ENCODE results near the gene WRAP73.

The WRAP73 gene

DNA sequence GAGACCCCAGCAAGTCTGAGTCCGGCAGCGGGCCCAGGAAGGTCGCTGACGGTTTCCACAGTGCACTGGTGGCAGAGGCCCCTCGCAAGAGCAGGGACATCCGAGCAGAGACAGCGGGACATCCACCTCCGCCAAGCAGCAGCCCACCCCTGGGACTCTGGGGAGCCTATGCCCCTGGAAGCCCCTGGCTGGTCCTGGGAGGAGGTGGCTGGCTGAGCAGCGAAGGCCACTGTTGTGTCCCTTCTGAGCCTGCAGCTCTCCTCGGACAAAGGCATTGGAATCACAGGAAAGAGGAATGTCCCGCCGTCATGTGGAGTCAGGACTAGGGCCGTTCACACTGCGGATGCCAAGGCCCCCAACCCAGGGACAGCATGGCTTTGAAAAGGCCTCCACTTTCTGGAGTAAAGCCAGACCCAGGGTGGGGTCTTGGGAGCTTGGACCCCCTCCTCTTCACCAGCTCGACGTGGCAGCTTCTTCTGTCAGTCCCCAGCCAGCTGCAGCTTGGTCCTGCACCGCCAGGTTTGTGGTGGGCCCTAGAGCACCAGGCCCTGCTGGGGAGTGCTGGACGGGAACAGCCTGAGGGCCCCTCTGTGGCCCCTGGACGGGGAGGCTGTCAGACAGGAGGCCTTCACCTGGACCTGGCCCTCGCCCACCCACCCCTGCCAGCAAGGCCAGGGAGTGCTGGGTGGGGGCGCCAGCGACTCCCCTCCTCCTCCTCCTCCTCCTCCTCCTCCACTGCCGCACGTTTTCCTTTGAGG is 40.0 kb downstream of the WRAP73 start:
- DNase-seq: no peak

DNA sequence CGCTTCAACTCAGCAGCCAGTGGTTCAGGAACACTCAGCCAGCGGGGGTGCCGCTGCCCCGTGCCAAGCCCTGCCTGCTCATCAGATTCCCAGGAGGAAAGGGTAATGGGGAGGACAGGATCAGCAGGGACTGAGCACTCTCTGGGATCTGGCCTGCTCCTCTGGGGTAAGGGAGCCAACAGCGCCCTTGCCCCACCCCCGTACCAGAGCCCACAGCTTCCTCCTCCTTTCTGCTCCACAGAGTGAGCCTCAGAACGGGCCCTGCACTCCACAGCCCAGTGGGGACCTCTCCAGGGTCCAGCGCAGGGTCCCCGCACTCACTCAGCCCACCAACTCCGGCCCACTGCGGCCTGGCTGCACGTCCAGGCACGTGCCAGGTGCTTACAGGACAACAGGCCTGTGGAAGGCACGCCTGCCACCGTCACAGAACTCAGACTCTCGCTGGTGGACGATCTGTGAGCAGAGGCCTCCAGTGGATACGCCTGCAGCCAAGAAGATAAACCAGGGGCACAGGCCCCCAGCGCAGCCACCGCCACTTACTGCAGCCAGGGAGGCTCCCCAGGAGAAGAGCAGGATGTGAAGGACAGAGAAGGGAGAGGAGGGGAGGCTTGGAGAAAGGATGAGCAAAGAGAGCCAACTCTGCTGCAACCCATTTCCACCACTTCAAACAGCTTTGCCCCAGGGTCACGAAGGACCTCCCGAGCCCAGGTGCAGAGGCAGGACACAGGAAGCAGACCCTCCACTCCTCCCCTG is 40.7 kb downstream of the WRAP73 start:
- no peak for DNase-seq

DNA sequence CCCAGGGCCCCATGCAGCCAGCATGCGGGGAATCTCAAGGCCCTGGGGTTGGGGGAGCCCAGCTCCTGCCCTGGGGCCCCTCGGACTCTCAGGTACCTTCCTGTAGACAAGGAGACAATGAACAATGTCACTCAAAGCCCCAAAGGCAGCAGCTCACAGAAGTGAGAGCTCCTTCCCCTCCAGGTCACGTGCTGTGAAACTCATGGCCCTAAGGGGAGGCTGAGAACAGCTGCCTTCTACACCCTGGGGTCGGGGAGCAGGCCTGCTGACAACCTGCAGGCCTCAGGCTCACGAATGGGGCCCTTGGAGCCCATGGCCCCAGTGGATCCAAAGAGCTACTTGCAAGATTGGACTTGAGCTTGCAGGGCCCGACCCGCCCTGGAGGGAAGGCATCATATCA is 41.7 kb downstream of the WRAP73 start:
- DNase-seq: no peak

DNA sequence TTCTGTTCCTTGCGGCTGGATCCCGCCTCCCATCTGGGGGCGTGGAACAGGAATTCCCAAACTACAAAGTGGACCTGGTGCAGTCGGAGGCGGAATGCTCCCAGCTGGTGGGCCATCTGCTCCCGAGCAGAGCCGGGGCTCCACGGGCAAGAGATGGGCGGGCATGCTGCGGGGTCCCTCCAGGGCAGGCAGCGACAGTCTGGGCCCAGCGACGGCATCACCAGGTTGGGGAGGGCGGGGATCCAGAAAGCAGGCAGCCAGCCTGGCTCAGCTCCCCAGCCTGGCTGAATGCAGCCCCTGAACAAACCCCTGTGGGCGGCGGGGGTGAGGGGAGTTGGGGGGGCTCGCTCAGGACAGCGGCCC is 42.2 kb downstream of the WRAP73 start:
- no peak for DNase-seq

DNA sequence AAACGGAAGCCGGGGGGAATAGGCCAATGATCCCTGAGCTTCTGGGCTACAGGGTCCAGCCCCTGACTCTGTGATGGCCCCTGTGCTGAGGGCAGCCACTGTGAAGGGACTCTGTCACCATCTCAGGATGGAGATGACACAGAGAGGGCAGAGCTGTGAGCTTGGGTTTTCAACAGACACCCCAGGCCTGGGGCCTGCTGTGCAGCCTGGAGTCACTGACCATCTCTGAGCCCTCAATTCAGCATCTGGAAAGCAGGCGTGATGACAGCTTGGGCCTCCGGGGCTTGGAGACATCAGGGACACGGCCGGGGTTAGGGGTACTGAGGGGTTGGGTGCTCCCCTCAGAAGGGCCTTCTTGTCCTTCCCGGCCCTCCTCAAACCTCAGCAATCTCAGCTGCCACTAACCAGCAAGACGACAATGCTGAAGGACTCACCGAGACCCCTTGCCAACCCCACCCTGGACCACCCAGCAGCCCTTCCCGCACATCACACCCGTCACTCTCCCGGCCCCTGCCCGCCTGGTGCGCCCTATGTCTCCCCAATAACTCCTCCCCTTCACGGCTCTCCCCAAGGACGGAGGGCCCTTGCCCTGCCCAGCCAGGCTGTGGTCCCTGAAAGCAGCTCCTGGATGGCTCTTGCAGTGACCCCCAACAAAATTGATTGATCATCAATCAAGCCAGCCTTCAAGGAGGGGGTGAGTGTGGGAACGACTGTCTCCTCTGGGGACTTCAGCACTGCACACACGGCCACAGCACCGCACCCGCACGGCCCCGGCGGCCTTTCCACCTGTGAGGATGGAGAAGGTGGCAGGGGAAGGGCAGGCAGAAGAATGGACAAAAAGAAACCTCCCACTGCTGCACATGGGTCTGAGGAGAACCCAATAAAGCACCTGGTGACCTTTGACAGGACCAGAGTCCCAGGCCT is 42.9 kb downstream of the WRAP73 start:
- DNase-seq: no peak

DNA sequence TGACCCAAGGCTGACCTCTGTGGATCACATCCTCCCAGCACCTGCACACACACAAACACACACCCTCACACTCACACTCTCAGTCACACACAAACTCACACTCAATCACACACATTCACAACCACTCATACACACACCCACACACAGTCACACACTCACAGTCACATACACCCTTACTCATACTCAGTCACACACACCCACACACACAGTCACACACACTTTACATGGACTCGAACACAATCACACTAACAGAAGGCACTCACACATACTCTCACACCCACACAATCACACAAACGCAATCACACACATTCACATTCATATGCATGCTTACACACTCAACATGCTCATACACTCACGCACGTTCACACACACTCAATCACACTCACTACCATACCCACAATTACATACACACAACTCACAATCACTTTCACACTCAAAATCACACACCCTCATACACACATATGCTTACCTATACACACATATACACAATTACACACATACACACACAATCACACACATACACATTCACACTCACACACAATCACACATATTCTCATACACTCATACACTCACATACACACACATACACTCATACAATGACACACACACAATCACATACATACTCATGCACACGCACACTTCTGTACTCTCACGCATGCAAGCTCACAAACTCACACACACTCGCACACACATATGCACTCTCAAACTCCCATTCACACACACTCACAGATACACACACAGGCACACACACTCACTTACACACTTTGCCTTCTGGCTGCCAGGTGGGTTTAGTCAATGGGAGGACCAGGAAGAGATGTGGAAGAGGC is 44.7 kb downstream of the WRAP73 start:
- no peak for DNase-seq

DNA sequence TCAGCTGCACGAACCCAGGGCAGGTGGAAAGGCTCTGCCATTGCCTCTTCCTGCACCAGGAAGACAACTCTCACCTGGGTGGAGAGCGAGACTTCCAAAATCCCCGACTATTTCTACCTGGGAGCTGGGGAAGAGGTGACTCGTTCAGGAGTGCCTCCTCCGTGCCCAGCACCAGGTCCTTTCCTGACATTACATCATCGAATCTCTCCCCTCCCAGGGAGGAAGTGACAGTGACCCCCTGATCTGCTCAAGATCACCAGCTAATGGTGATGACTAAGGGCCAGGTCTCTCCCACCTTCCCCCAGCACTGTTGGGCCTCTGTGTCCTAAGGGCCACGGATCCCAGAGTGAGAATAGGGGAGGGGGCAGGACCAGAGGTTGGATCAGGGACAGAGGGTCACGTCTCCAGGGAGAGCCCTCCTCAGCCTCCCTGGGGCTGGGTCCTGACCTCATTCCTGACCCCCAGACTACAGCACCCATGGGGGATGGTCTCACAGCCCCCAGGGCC is 45.4 kb downstream of the WRAP73 start:
- DNase-seq: no peak

DNA sequence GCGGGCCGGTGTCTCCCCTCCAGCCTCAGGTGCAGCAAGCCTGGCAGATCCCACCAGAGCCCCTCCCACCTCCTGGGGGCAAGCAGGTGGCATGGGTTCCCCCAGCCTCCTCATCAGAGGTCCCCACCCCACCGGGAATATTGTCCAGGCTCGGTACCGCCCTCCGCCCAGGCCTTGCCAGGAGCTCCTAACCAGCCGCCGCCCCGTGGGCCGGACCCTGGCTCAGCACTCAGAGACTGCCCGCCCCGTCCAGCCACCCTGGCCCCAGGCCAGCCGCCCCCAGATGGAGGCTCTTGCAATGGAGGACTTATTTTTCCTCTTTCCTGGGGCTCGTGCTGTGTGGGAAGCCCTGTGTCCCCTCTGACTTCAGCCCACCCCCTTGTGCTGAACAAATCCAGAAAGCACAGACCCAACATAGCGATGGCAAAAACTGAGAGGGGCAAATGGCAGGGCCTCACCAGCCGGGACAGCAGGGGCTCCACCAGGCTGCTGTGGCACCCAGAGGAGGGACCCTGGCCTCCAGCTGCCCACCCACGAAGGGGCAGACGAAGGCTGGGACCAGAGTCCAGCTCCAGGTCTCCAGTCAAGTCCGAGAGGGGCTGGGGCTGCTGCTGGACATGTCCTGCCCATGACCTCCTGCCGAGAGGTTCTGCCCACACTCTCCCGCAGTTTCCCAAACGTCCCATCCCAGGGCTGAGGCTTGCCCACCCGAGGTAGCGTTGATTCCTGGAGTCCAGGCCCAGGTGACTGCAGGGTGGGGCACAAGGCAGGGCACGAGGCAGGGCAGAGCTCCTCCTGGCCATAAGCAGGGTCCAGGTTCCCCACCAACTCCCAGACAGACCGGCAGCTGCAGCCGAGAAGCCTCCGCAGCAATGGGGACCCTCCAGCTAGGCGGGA is 46.1 kb downstream of the WRAP73 start:
- no peak for DNase-seq

DNA sequence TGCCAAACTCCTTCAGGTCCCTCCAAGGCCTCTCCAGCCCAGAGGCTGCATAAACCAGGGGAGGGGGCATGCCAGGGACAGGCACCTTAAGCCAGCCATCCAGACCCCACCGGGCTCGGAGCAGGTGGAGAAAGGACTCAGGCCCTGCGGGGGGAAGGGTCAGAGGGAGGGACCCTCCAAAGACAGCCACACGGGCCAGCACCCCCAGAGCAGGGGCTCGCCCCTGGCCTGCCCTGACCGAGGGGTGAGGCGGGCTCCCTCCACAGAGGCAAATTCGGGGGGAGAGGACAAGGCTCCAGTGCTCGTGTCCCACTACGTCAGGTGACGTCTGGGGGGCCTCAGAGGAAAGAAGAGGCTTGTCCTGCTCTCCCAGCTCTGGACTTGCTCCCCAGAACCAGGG is 46.7 kb downstream of the WRAP73 start:
- no peak for DNase-seq

DNA sequence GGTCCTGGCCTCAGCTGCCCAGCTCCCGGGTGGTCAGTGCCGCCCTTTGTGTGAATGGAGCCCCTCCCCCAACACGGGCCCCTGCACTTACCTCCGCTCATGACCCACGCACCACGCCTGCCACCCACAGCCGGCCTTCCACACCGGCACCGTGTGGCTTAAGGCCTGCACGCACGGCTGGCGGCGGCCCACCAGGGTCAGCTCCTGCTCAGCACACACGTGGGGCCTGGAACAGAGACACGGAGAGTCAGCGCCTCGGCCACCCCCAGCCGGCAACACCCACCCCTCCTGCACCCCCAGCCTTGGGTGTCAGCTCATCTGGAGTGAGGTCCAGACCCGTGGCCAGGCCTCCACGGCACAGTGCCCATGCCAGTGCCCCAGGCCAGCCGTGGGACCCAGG is 47.5 kb downstream of the WRAP73 start:
- no peak for DNase-seq

DNA sequence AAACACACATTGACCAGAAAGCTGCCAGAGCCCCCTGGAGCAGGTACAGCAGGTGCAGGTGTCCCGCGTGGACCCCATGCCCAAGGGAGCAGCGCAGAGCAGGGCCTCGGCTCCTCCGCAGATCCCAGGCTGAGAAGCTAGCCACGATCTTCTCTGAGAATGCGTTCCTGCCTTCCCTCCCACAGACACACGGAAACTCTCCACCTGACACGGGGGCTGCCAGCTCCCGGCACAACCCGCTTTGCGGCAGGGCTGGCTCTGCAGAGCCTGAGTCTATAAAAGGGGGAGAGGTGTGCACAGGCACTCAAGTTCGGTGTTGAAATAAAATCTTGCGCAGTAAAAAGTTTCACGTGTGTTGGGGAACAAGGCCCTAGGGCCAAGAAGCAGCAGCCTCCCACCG is 48.2 kb downstream of the WRAP73 start:
- DNase-seq: no peak

DNA sequence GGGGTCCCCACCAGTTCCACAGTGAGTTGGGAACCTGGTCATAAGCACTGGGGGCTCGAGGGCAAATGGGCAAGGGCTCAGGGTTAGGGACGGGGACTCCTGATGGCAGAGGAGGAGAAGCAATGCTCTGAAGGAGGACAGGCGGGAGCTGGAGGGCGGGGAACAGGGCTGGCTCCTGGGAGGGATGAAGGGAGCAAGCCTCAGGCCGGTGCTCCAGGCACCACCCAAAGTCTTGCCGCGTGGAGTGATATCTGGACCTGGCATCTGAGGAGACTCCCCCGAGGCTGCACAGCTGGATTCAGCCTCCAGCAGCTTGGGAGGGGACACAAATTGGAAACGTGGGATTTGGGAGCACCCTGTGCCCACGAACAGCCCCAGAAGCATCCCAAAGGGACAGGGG is 49.5 kb downstream of the WRAP73 start:
- DNase-seq: no peak

DNA sequence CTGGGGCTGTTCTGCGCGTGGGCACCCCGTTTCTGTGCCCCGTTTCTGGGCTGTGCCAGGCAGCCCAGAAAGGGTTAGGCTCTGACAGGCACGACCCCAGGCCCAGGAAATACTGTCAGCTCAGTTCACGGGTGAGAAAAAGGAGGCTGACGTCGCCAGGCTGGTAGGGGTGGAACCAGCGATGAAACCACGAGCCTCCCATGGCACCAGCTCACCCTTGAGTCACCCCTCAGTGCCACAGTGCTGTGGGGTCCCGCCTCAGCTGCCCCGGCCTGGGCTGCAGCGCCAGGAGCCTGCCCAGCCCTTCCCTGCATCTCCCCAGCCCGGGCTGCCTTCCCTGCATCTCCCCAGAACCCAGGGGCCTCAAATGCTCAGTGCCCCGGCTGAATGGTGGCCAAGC is 50.1 kb downstream of the WRAP73 start:
- DNase-seq: no peak

DNA sequence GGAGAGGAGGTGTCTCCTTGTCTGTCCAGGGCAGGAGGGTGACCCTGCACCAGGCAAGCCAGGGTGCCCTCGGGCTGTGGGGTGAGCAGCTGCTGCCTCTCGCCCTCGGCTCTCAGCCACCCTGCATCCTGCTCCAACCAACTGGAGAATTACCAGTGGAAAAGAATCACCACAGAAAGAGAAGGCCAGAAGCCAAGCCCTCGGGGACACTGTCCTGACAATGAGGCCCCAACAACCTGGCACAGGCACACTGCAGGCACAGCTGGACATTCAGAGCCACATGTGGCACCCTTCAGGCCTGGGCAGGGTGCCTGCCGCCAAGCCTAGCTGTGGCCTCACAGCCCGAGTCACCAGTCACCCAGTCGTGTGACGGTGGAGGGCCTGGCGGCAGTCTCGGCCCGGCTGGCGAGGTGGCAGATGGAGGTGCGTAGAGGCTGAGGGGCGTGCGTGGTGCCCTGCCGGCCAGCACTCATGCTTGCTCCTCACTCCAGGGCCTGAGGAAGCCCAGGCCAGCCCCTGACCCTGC is 50.6 kb downstream of the WRAP73 start:
- DNase-seq: no peak

DNA sequence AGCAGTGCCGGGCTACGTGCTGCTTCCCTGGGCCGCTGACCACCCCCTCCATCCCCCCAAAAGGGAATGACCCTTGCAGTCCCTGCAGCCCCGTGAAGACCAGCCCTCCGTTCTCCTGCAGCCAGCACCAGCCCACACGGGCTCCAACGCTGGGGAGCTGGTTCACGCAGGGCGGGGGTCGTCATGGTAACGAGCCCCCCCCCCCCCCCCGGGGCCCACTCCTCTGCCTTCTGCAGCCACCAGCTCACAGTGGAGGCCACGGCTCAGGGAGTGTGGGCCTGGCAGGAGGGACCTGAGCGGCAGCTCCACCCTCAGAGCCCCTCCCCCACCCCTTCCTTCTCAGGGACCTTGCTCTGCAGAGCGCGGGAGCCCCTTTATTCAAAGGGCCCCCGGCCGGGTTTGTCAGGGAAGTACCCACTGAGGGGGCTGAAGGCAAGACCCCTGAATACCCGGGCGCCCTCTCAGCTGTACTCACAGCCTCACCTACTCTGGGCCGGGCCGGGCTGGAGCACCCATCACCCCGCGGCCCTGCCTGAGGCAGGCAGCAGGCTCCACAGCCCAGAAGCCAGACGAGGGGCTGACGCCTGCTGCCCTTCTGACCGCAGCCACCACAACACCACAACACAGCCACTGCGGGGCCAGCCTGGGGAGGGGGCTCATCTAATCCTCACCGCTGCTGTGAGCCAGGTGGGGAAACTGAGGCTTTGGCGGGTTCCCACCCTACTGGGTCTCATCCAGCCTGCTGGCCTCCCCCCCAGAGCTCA is 51.2 kb downstream of the WRAP73 start:
- no peak for DNase-seq

DNA sequence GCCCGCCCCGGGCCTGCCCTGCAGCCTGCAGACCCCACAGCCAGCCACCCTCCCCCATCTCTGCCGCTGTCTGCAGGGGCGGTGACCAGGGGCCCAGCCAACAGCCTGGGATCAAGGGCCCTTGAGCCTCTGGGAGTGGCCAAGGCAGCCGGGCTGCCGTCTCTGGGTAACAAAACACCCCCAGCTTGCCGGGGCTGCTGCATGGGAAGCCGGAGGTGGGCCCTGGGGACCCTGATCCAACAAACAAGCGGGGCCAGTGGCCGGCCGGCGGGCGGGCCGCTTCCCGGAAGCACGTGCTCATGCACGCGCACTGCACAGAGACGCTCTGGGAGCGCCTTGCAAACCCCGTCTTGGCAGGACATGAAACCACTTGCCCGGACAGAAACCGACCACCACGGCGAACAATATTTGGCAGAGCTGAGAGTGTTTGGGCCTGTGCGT is 51.8 kb downstream of the WRAP73 start:
- no peak for DNase-seq

DNA sequence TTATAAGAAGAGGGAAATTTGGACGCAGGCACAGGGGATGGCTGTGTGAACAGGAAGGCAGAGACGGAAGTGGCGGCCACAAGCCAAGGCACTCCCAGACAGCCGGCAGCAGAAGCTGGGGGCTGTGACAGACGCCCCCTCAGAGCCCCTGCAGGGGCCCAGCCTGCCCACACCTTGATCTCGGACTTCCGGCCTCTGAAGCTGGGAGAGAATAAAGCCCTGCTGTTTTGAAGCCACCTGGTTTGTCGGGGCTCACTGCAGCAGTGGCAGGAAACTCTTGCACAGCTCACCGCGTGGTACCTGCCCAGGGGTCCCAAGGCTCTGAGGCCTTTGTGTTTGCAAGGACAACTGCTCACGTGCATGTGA is 52.3 kb downstream of the WRAP73 start:
- no peak for DNase-seq

DNA sequence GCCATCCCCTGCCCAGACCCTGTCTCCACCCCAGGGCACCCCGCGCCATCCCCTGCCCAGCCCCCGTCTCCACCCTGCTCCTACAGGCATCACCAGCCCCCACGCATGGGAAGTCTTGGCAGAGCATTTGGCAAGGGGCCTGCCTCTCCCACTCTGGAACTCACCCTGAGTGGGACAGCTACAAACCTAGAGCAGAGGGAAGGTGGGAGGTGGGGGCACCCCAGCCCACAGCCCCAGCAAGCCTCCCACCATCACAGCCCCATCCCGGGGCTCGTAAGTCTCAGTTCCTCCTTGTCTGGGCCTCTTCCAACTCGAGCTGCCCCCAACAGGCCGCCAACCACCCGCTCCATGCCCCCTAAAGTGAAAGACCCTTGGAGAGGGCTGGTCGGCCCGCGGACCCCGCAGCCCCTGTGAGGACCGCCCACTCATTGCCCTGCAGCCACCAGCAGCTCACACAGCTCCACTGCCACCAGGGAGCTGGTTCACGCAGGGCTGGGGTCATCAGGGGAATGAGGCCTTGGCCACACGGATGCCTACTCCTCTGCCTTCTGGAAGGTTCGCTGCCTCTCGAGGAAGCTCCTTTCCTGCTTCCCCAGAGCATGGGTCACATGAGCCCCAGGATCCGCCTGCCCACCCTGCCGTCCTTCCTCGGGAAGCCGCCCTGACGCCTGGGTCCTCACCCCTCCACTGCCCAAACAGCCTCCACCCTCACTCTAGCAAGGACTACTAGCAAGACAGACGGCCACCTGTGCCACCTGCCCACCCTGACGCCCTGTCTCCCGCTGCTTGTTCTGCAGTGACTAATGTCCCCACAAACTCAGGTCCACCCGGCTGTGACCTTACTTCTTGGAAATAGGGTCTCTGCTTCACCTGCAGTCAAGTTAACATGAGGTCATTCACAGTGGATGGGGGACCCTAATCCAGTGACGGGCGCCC is 53.0 kb downstream of the WRAP73 start:
- no peak for DNase-seq

DNA sequence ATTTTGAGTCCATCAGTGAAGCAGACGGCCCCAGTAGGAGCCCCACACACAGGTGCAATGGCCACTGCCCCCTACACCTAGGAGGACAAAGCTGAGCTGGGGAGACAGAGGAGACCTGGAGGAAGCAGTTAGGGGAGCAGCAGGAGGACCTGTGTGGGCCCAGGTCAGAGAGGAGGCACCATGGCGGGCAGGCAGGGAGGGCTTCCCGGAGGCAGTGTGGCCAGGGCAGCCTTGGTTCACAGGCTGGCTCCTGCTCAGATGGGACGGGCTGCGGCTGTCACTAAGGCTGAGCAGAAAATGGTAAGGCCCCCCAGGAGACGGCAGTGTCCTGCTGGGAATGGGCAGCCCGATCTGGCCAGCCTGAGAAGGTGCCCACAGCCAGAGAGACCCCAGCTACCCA is 54.0 kb downstream of the WRAP73 start:
- no peak for DNase-seq
